SH-SY5Y (cell line): Measurements from ENCODE around the gene JAZF1.

ENCODE experiments used
- GATA2 ChIP-seq: IDR thresholded peaks from 2 replicates; pipeline ENCODE4 v1.6.1; 2011; ENCODE audit warnings: mild to moderate bottlenecking, low read depth, low read length
- GATA3 ChIP-seq: IDR thresholded peaks from 2 replicates; pipeline ENCODE4 v1.6.1; 2011; ENCODE audit warnings: low read depth, mild to moderate bottlenecking, low read length, moderate library complexity

GRCh38 chr7:28018856-28019465 lies 161.6 kb downstream of the JAZF1 start:
- TF ChIP-seq GATA3 = no peak
- no peak for TF ChIP-seq GATA2
